Upper lobe of left lung (tissue), 4 donors: ENCODE results near the gene CSH1.

Experiments used
- EP300 ChIP-seq, 4 donors: sonication (generic); formaldehyde crosslinking; IDR thresholded peaks; one replicate each; pipeline ENCODE4 v1.5.1; 2017; ENCODE audit warnings: antibody characterized with exemption in 4 of 4, control low read depth in 2 of 4
- POLR2A ChIP-seq, 4 donors: fragments of 450-650 bp; IDR thresholded peaks; one replicate each; pipeline ENCODE4 v1.5.1; 2016 to 2017; ENCODE audit warnings: antibody characterized with exemption in 4 of 4, mild to moderate bottlenecking in 2 of 4
- POLR2AphosphoS5 ChIP-seq, 2 donors: sonication (generic); formaldehyde crosslinking; IDR thresholded peaks; one replicate each; pipeline ENCODE4 v1.5.1; 2017; ENCODE audit warnings: antibody characterized with exemption in 2 of 2
- TF ChIP-seq, protein P1 (sequence below), 6 experiments: fragments of 450-650 bp in 4 of 6; fragments of 200-600 bp in 2 of 6; sonication (generic) in 2 of 6; IDR thresholded peaks; one replicate each; pipeline ENCODE4 v1.5.1; 2016 to 2019; ENCODE audit warnings: antibody characterized with exemption in 6 of 6

DNA sequence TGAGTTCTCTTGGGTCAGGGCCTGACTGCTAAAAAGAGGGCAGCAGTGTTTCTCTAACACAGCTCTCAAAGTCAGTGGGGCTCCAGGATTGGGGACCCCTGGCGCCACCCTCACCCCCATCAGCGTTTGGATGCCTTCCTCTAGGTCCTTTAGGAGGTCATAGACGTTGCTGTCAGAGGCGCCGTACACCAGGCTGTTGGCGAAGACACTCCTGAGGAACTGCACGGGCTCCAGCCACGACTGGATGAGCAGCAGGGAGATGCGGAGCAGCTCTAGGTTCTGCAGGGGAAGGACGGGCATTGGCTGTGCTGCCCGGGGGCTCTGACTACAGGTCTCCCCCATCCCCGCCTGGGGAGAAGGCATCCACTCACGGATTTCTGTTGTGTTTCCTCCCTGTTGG, 21.3 kb upstream of the CSH1 start:
- TF ChIP-seq, protein P1, sequence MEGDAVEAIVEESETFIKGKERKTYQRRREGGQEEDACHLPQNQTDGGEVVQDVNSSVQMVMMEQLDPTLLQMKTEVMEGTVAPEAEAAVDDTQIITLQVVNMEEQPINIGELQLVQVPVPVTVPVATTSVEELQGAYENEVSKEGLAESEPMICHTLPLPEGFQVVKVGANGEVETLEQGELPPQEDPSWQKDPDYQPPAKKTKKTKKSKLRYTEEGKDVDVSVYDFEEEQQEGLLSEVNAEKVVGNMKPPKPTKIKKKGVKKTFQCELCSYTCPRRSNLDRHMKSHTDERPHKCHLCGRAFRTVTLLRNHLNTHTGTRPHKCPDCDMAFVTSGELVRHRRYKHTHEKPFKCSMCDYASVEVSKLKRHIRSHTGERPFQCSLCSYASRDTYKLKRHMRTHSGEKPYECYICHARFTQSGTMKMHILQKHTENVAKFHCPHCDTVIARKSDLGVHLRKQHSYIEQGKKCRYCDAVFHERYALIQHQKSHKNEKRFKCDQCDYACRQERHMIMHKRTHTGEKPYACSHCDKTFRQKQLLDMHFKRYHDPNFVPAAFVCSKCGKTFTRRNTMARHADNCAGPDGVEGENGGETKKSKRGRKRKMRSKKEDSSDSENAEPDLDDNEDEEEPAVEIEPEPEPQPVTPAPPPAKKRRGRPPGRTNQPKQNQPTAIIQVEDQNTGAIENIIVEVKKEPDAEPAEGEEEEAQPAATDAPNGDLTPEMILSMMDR (IDR thresholded peaks at IDR 0.05): no peak
- TF ChIP-seq POLR2AphosphoS5 (IDR thresholded peaks at IDR 0.05) (no peak), POLR2A (IDR thresholded peaks at IDR 0.05) (no peak), EP300 (IDR thresholded peaks at IDR 0.05) (no peak)
